ENCODE data around the gene TMEM158.

The TMEM158 gene

DNA sequence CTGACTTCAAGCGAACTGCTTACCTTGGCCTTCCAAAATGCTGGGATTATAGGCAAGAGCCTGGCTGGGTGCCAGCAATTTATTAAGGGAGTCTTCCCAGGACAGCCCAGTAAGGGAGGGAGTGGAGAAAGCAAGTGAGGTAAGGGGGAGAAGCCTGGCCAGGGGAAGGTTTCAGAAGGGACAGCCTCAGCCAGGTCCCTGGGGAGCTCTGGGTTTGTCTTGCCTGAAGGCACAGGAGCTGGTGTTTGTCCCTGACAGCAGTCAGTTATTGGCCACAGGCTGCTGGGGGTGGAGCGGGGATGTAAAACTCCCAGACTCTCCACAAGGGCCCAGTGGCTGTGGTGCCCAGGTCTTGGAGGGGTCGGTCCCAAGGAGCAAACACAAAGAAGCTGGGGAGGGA is 46.9 kb downstream of the TMEM158 start:
- Mint-ChIP-seq H3K27me3 (peaks cover 4% of the 10 kb centered on the region), H3K9me3 (no peaks in the 10 kb centered on the region), H3K36me3 (ENCODE audit: low read depth) (no peaks in the 10 kb centered on the region), H3K27ac (no peak overlapping the region), H3K4me1 (ENCODE audit: low read depth) (peaks cover 4% of the 10 kb centered on the region), H3K4me3 (no peak overlapping the region)

DNA sequence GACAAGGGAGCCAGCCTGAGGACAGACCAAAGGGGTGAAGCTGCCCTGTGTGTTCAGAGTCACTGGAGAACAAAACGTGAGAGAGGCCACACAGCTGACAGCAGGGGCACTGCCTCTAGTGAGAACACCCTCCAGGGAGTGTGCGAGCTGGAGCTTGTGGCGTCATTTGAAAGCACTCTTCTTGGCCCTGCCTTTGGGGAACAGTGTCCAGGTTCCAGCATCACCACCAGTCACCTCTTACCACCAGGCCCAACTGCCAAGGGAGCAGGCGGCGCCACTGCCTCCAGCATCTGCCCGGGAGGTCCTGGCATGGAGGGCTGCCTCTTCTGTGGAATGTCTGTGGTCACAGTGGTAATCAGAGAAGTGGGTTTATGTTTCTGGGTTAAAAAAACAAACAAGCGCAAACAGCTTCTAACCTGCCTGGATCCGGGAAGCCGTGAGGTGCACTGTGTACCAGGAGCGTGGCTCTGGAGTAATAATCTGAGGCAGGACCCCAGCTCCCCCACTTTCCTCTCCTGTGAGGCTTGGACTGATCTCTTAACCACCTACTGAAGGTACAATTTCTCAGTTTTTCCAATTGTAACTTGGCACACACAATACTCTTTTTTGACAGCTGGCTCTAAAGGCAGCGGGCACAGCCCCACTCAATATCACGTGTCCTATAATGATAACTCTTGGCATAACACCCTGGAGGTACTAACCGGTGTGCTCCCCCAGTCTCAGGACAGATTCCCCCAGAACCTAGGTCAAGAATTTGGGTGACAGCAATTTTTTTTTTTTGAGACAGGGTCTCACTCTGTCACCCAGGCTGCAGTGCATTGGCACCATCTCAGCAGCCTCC is 47.7 kb downstream of the TMEM158 start:
- no peak overlapping the region for H3K4me3 Mint-ChIP-seq
- no peaks in the 10 kb centered on the region for H3K36me3 Mint-ChIP-seq (ENCODE audit: low read depth)
- H3K27ac Mint-ChIP-seq = no peak overlapping the region
- peaks cover 4% of the 10 kb centered on the region for H3K4me1 Mint-ChIP-seq (ENCODE audit: low read depth)
- no peaks in the 10 kb centered on the region for H3K9me3 Mint-ChIP-seq
- peaks cover 4% of the 10 kb centered on the region for H3K27me3 Mint-ChIP-seq

DNA sequence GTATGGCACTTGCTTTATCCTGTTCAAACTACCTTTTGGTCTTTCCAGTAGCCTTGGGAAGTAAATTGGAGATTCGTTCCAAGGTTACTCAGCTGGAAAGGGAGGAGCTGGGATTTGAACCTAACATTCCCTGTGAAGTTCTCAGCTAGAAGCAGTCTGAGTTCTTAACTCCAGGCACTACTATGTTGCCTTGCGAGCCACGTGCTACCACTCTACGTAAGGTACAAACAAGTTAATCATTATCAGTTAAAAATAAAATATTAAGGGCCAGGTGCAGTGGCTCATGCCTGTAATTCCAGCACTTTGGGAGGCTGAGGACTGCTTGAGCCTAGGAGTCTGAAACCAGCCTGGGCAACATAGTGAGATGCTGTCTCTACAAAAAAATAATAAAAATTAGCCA is 49.2 kb downstream of the TMEM158 start:
- H3K27me3 Mint-ChIP-seq = peaks cover 4% of the 10 kb centered on the region
- H3K4me1 Mint-ChIP-seq (ENCODE audit: low read depth) = no peaks in the 10 kb centered on the region
- no peaks in the 10 kb centered on the region for H3K9me3 Mint-ChIP-seq
- H3K4me3 Mint-ChIP-seq = no peak overlapping the region
- no peak overlapping the region for H3K27ac Mint-ChIP-seq
- H3K36me3 Mint-ChIP-seq (ENCODE audit: low read depth) = no peaks in the 10 kb centered on the region
